VCaP (cell line): Measurements from ENCODE around the gene BHLHA15.
A peak's percentile ranks its signal among the peaks of the same experiment; 100 is the strongest.

ENCODE experiments used
- H3K27ac ChIP-seq: fragments of 450-650 bp; 2 replicates; pipeline ENCODE4 v1.5.1; 2017
- TF ChIP-seq, protein P1 (sequence below): fragments of 450-650 bp; conservative IDR thresholded peaks from 2 replicates; pipeline ENCODE4 v1.5.1; 2017; ENCODE audit warnings: mild to moderate bottlenecking, moderate library complexity

Gene BHLHA15

DNA sequence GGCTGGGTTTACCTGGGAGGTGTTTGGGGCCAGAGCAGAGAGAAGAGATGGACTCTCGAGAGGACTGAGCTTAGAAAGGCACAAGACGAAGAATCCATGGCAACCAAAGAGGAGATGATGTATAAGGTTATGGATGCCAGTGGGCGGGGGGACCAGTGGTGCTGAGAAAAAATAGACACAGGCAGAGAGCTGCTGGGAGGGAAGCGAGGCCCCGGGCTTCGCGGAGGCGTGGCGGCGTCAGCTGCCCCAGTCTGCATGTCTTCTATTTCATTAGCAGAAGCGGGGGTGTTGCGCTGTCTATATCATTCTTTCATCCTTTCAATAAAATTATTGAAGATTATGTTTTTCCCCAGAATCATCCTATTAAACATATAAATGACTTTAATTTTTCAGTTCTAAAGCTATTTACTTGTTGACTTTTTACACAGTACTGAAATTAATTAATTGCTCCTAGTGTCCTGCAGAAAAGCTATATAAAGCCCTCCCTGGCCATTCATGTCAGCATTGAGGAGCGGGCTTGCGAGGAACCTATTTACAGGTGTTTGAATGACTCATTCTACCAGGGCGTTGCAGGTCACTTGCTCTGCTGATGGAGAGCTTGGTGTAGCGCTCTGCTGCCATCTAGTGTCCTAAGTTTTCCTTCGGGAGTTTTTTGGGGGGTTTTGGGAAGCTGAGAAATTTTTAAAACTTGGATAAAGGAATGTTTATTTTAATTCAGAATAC is 42.9 kb upstream of the BHLHA15 start:
- TF ChIP-seq, protein P1, sequence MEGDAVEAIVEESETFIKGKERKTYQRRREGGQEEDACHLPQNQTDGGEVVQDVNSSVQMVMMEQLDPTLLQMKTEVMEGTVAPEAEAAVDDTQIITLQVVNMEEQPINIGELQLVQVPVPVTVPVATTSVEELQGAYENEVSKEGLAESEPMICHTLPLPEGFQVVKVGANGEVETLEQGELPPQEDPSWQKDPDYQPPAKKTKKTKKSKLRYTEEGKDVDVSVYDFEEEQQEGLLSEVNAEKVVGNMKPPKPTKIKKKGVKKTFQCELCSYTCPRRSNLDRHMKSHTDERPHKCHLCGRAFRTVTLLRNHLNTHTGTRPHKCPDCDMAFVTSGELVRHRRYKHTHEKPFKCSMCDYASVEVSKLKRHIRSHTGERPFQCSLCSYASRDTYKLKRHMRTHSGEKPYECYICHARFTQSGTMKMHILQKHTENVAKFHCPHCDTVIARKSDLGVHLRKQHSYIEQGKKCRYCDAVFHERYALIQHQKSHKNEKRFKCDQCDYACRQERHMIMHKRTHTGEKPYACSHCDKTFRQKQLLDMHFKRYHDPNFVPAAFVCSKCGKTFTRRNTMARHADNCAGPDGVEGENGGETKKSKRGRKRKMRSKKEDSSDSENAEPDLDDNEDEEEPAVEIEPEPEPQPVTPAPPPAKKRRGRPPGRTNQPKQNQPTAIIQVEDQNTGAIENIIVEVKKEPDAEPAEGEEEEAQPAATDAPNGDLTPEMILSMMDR, result peak; percentile 95
- H3K27ac ChIP-seq, result no peak overlapping the region

DNA sequence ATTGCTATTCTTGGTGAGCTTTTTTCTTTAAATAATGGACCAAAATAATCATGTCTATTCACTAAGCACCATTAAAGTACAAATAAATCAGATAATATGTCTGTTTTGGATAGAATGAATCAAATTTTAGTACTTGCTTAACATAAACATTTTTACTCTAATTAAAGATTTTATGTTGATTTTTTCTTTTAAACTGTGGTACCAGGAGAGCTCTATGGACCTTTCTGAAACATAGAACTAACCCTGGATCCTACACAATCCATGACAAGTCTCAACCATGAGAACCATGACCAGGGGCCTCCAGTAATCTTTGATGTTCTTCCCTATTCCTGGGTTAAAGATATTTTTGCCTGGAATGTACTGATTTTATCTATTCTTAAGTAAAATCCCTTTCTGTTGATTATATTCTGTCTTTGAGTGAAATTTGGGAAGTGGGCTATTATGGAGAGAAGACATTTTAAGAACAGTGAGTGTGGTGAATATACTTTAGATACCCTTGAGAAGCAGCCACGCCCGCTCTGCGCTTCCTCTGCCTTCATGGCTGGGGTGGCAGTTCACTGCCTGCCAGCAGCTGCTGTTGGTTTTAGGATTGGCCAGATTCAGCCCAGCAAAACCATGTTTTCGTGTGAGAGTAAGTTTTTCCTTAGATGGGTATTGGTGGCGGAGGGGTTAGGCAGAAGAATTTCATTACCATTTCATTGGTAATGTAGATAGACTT is 42.2 kb upstream of the BHLHA15 start:
- no peak overlapping the region for H3K27ac ChIP-seq
- TF ChIP-seq, protein P1, result peak; percentile 49

DNA sequence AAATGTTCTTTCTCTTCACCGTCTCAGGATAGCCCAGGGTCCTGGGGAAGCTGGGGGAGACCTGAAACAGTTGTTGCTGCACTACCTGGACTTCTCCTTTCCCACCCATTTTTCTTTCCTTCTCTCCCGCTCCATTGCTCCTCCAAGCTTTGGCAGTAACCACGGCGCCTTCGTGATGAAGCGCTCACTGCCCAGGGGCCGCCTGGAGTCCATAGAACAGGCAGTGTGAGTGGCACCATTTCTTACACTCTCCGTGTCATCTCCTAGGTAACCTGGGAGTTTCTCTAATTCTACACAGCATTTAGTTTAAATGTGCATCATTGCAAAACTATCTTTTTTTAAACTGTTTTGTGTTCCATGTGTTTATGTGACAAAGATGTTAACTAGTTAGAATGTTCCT is 40.3 kb upstream of the BHLHA15 start:
- no peak overlapping the region; the same call in 1 of the 2 replicates for H3K27ac ChIP-seq
- TF ChIP-seq, protein P1, result no peak

GRCh38 chr7:98171449-98171848 is 39.8 kb upstream of the BHLHA15 start:
- peak overlapping the region; percentile 64; the same call in 1 of the 2 replicates for H3K27ac ChIP-seq
- TF ChIP-seq, protein P1, result no peak

- TF ChIP-seq, protein P1, result peak; percentile 41
- peak overlapping the region; percentile 64 for H3K27ac ChIP-seq
Observed at GRCh38 chr7:98174334-98175259, 36.6 kb upstream of the BHLHA15 start.

GRCh38 chr7:98175260-98175940 is 35.8 kb upstream of the BHLHA15 start:
- TF ChIP-seq, protein P1, result no peak
- peak overlapping the region; percentile 64 for H3K27ac ChIP-seq
